Measurements from ENCODE around the gene IGSF8.
"Not testable (repeated sequence)": the region's sequence is repeated elsewhere in the genome, so short reads cannot be mapped to it uniquely, and the experiment has no call there.

Gene IGSF8

GRCh38 chr1:160097911-160098851 is at the start of gene IGSF8:
Gene IGSF8, minus strand, starts transcription at chr1:160098619. Its CDS starts 147 bp downstream, at chr1:160098472.
- DNase-seq: peak; percentile 87 to 94

GRCh38 chr1:160148121-160148520 is 49.7 kb upstream of the IGSF8 start:
- DNase-seq: no peak

GRCh38 chr1:160146107-160146506 is 47.7 kb upstream of the IGSF8 start:
- no peak for DNase-seq

- no peak for DNase-seq
These were observed 46.5 kb upstream of the IGSF8 start for GRCh38 chr1:160144921-160145320.

- no peak for DNase-seq
These were observed 45.3 kb upstream of the IGSF8 start for GRCh38 chr1:160143695-160144094.

GRCh38 chr1:160139840-160140239 is 41.4 kb upstream of the IGSF8 start:
- no peak for DNase-seq

- no peak for DNase-seq
These were observed 38.9 kb upstream of the IGSF8 start for GRCh38 chr1:160137216-160137862.

GRCh38 chr1:160136926-160137200 is 38.4 kb upstream of the IGSF8 start:
- DNase-seq: no peak

- no peak for DNase-seq
These were observed 37.9 kb upstream of the IGSF8 start for GRCh38 chr1:160136121-160136925.

- DNase-seq: no peak
These were observed 36.6 kb upstream of the IGSF8 start for GRCh38 chr1:160134791-160135572.

- no peak for DNase-seq
These were observed 35.8 kb upstream of the IGSF8 start for GRCh38 chr1:160133990-160134770.

- no peak for DNase-seq
These were observed 33.6 kb upstream of the IGSF8 start for GRCh38 chr1:160131803-160132565.

- DNase-seq: no peak
These were observed 32.5 kb upstream of the IGSF8 start for GRCh38 chr1:160130939-160131338.

- no peak for DNase-seq
These were observed 32.1 kb upstream of the IGSF8 start for GRCh38 chr1:160130486-160130885.

GRCh38 chr1:160129966-160130365 is 31.5 kb upstream of the IGSF8 start:
- no peak for DNase-seq

GRCh38 chr1:160129558-160129957 is 31.1 kb upstream of the IGSF8 start:
- no peak for DNase-seq

- DNase-seq: no peak
These were observed 30.6 kb upstream of the IGSF8 start for GRCh38 chr1:160129046-160129445.

- DNase-seq: no peak
These were observed 30.2 kb upstream of the IGSF8 start for GRCh38 chr1:160128636-160129035.

- no peak for DNase-seq
These were observed 29.6 kb upstream of the IGSF8 start for GRCh38 chr1:160127865-160128523.

- DNase-seq: no peak
These were observed 29.0 kb upstream of the IGSF8 start for GRCh38 chr1:160127381-160127780.

GRCh38 chr1:160126342-160126741 is 27.9 kb upstream of the IGSF8 start:
- not testable (repeated sequence) for DNase-seq

All from stimulated activated CD4-positive, alpha-beta T cell treated with anti-CD3 and anti-CD28 coated beads, Interleukin-4, amount 100 ng/mL, for 4 hours (primary cell).